Loucy (cell line): ENCODE results near the gene LCN9.

Experiments
- H2AFZ ChIP-seq: fragments of 200-600 bp; sonication (generic); 2 replicates; pipeline ENCODE4 v1.6.0; 2016; ENCODE audit warnings: antibody characterized with exemption, mild to moderate bottlenecking, low read length, moderate library complexity
- H3F3A ChIP-seq: fragments of 200-600 bp; 2 replicates; pipeline ENCODE4 v1.6.0; 2016; ENCODE audit warnings: antibody characterized with exemption, low read depth, mild to moderate bottlenecking
- H3K27me3 ChIP-seq: fragments of 200-600 bp; sonication (generic); 2 replicates; pipeline ENCODE4 v1.6.1; 2014; ENCODE audit warnings: low read length, mild to moderate bottlenecking; ENCODE audit not compliant: insufficient read depth, poor library complexity, severe bottlenecking
- H3K36me3 ChIP-seq: fragments of 200-600 bp; sonication (generic); 2 replicates; pipeline ENCODE4 v1.6.1; 2016; ENCODE audit warnings: low read length; ENCODE audit not compliant: insufficient read depth
- H3K4me1 ChIP-seq: fragments of 200-600 bp; sonication (generic); 2 replicates; pipeline ENCODE4 v1.5.1; 2014; ENCODE audit warnings: low read length, mild to moderate bottlenecking; ENCODE audit not compliant: insufficient read depth, poor library complexity, severe bottlenecking
- H3K4me2 ChIP-seq: fragments of 200-600 bp; sonication (generic); 2 replicates; pipeline ENCODE4 v1.6.0; 2014; ENCODE audit warnings: antibody characterized with exemption, low read length, low read depth, mild to moderate bottlenecking; ENCODE audit not compliant: poor library complexity, severe bottlenecking
- H3K4me3 ChIP-seq: fragments of 200-600 bp; sonication (generic); 2 replicates; pipeline ENCODE4 v1.5.1; 2014; ENCODE audit warnings: low read length, mild to moderate bottlenecking, mixed read lengths; ENCODE audit not compliant: poor library complexity, severe bottlenecking
- H3K79me2 ChIP-seq: fragments of 200-600 bp; sonication (generic); 2 replicates; pipeline ENCODE4 v1.6.1; 2014; ENCODE audit warnings: low read length; ENCODE audit not compliant: insufficient read depth
- H3K9ac ChIP-seq: fragments of 200-600 bp; sonication (generic); 2 replicates; pipeline ENCODE4 v1.6.0; 2014; ENCODE audit warnings: mild to moderate bottlenecking, low read depth, low read length, moderate library complexity; ENCODE audit not compliant: poor library complexity, severe bottlenecking
- H3K9me2 ChIP-seq: fragments of 200-600 bp; sonication (generic); replicated peaks from 2 replicates; pipeline ENCODE4 v1.6.1; 2016; ENCODE audit warnings: low read depth, low read length, mixed read lengths
- H3K9me3 ChIP-seq: fragments of 200-600 bp; sonication (generic); 2 replicates; pipeline ENCODE4 v1.6.1; 2014; ENCODE audit warnings: mild to moderate bottlenecking, antibody characterized with exemption, low read length, low read depth; ENCODE audit not compliant: insufficient read depth
- H4K20me1 ChIP-seq: fragments of 200-600 bp; sonication (generic); 2 replicates; pipeline ENCODE4 v1.6.0; 2014; ENCODE audit warnings: antibody characterized with exemption, low read length, mild to moderate bottlenecking; ENCODE audit not compliant: insufficient read depth, poor library complexity, severe bottlenecking
- CTCF ChIP-seq: fragments of 200-600 bp; sonication (generic); conservative IDR thresholded peaks from 2 replicates; pipeline ENCODE4 v1.5.1; 2014; ENCODE audit warnings: mild to moderate bottlenecking, antibody characterized with exemption, low read length
- EZH2phosphoT487 ChIP-seq: fragments of 200-600 bp; IDR thresholded peaks from 2 replicates; pipeline ENCODE4 v1.6.1; 2018; ENCODE audit warnings: antibody characterized with exemption, mild to moderate bottlenecking, moderate library complexity, borderline replicate concordance

LCN9 gene

GRCh38 chr9:135662758-135663450 lies at the start of gene LCN9:
Gene LCN9 (plus strand): TSS chr9:135663309. CDS start chr9:135663322, 13 bp downstream.
- H3F3A ChIP-seq: no peaks in the 10 kb centered on the region
- H4K20me1 ChIP-seq: no peaks in the 10 kb centered on the region
- no peak within 1 kb of the TSS for H3K4me2 ChIP-seq
- no peak within 1 kb of the TSS for H3K9ac ChIP-seq
- TF ChIP-seq CTCF: no peak
- no peak for TF ChIP-seq EZH2phosphoT487
- peaks cover 13% of the 10 kb centered on the region; the same call in 1 of the 2 replicates for H3K9me3 ChIP-seq
- no peak within 1 kb of the TSS for H2AFZ ChIP-seq
- H3K36me3 ChIP-seq: no peaks in the 10 kb centered on the region
- no peaks in the 10 kb centered on the region for H3K27me3 ChIP-seq
- no peaks in the 10 kb centered on the region for H3K4me1 ChIP-seq
- no peaks in the 10 kb centered on the region for H3K79me2 ChIP-seq
- H3K9me2 ChIP-seq: no peaks in the 10 kb centered on the region
- no peak within 1 kb of the TSS for H3K4me3 ChIP-seq

GRCh38 chr9:135613946-135614805 lies 48.9 kb upstream of the LCN9 start:
- Histone ChIP-seq H3K36me3 (no peaks in the 10 kb centered on the region), H3K4me1 (no peaks in the 10 kb centered on the region), H3K9me2 (no peaks in the 10 kb centered on the region), H3K9ac (no peak overlapping the region), H3K4me2 (no peak overlapping the region), H3K79me2 (no peaks in the 10 kb centered on the region), H4K20me1 (no peaks in the 10 kb centered on the region), H2AFZ (no peak overlapping the region), H3K4me3 (no peak overlapping the region), H3F3A (no peaks in the 10 kb centered on the region), H3K9me3 (peaks cover 10% of the 10 kb centered on the region; the same call in 1 of the 2 replicates), H3K27me3 (no peaks in the 10 kb centered on the region)
- TF ChIP-seq CTCF (no peak), EZH2phosphoT487 (no peak)

GRCh38 chr9:135614821-135615665 lies 48.1 kb upstream of the LCN9 start:
- no peak overlapping the region for H2AFZ ChIP-seq
- no peak overlapping the region for H3K4me3 ChIP-seq
- no peak overlapping the region for H3K4me2 ChIP-seq
- H3K9me2 ChIP-seq: no peaks in the 10 kb centered on the region
- no peaks in the 10 kb centered on the region for H4K20me1 ChIP-seq
- no peaks in the 10 kb centered on the region for H3K27me3 ChIP-seq
- H3K79me2 ChIP-seq: no peaks in the 10 kb centered on the region
- H3K9ac ChIP-seq: no peak overlapping the region
- no peaks in the 10 kb centered on the region for H3K4me1 ChIP-seq
- H3K36me3 ChIP-seq: no peaks in the 10 kb centered on the region
- no peaks in the 10 kb centered on the region for H3F3A ChIP-seq
- peaks cover 6% of the 10 kb centered on the region; the same call in 1 of the 2 replicates for H3K9me3 ChIP-seq
- TF ChIP-seq EZH2phosphoT487 (no peak), CTCF (no peak)
